BJ (cell line): ENCODE results near the gene NEURL2. TPM values are rescaled to one million over a fixed set of nuclear protein-coding genes. Genes with fewer than 3 reads are reported as not detected.

Experiments
- CTCF ChIA-PET: fragments of 350-600 bp; formaldehyde crosslinking; extraction: SDS; loops from one replicate; lab custom pipeline; 2021; ENCODE audit warnings: antibody characterized with exemption, inconsistent platforms; lab: Yijun Ruan, JAX
- POLR2A ChIA-PET: fragments of 300-600 bp; sonication (Branson Sonifier 250); formaldehyde crosslinking; extraction: SDS; loops from one replicate; lab custom pipeline; 2021; ENCODE audit warnings: antibody characterized with exemption; lab: Charles Lee
- DNase-seq: peaks from one replicate; pipeline ENCODE4 v3.0.0-alpha.2; 2011; ENCODE audit warnings: low read depth
- H3K27me3 ChIP-seq: 2 replicates; pipeline ENCODE4 v1.6.0; 2011; ENCODE audit warnings: low read length; ENCODE audit not compliant: control insufficient read depth, insufficient read depth
- H3K36me3 ChIP-seq: 2 replicates; pipeline ENCODE4 v1.5.1; 2011; ENCODE audit warnings: low read length; ENCODE audit not compliant: control insufficient read depth, insufficient read depth
- H3K4me3 ChIP-seq: 2 replicates; pipeline ENCODE4 v1.5.1; 2011; ENCODE audit warnings: low read depth, mild to moderate bottlenecking, control low read depth, low read length
- CTCF ChIP-seq: IDR thresholded peaks from 2 replicates; pipeline ENCODE4 v1.5.1; 2011; ENCODE audit warnings: low read depth, mild to moderate bottlenecking, control low read depth, inconsistent platforms, low read length, moderate library complexity; ENCODE audit not compliant: insufficient read depth
- polyA plus RNA-seq: library from polyadenylated mRNA; depleted of rRNA; stranded (reverse); fragments of >200 nt; gene quantifications from 2 replicates; pipeline ENCODE4 v1.2.3, GENCODE V29; 2011

NEURL2 gene
- polyA plus RNA-seq, 1 experiment: 4.3 TPM

GRCh38 chr20:45850238-45850637 is 40.8 kb downstream of the NEURL2 start:
- H3K36me3 ChIP-seq: peaks cover 8% of the 10 kb centered on the region
- TF ChIP-seq CTCF: no peak
- H3K27me3 ChIP-seq: no peaks in the 10 kb centered on the region
- ChIA-PET CTCF (interaction anchor here (0.6 kb wide), 1 partner anchor 28 kb away, joined by 3 read pairs; no protein-coding TSS in a partner anchor), POLR2A (no interaction called here)
- DNase-seq: no peak
- no peak overlapping the region for H3K4me3 ChIP-seq

GRCh38 chr20:45848969-45849582 is 41.9 kb downstream of the NEURL2 start:
- Histone ChIP-seq H3K27me3 (no peaks in the 10 kb centered on the region), H3K36me3 (peaks cover 12% of the 10 kb centered on the region), H3K4me3 (no peak overlapping the region)
- no peak for TF ChIP-seq CTCF
- DNase-seq: no peak
- POLR2A ChIA-PET: no interaction called here
- CTCF ChIA-PET: interaction anchor here (0.6 to 0.8 kb wide), 2 partner anchors 10 to 123 kb away, joined by 3 read pairs; partner anchors contain the start of gene ZNF335

- CTCF ChIA-PET: interaction anchor here (0.8 kb wide), 1 partner anchor 9 kb away, joined by 3 read pairs; no protein-coding TSS in a partner anchor
- H3K36me3 ChIP-seq: peaks cover 14% of the 10 kb centered on the region
- DNase-seq: no peak
- no peaks in the 10 kb centered on the region for H3K27me3 ChIP-seq
- no peak overlapping the region for H3K4me3 ChIP-seq
- TF ChIP-seq CTCF: no peak
- POLR2A ChIA-PET: no interaction called here
These were observed 42.6 kb downstream of the NEURL2 start for GRCh38 chr20:45848421-45848820.

GRCh38 chr20:45845452-45845851 is 45.6 kb downstream of the NEURL2 start:
- Histone ChIP-seq H3K36me3 (peaks cover 24% of the 10 kb centered on the region), H3K4me3 (no peak overlapping the region), H3K27me3 (no peaks in the 10 kb centered on the region)
- ChIA-PET POLR2A (no interaction called here), CTCF (interaction anchor here (0.8 to 1.5 kb wide), 2 partner anchors 12 to 47 kb away, joined by 3 to 4 read pairs; partner anchors contain the start of gene SNX21)
- DNase-seq: no peak
- no peak for TF ChIP-seq CTCF

GRCh38 chr20:45843506-45843905 is 47.5 kb downstream of the NEURL2 start:
- no peak overlapping the region for H3K4me3 ChIP-seq
- no peak for TF ChIP-seq CTCF
- ChIA-PET POLR2A (interaction anchor here (0.6 kb wide), 1 partner anchor 8 kb away, joined by 3 read pairs; no protein-coding TSS in a partner anchor), CTCF (interaction anchor here (1.5 kb wide), 1 partner anchor 19 kb away, joined by 5 read pairs; no protein-coding TSS in a partner anchor)
- no peaks in the 10 kb centered on the region for H3K27me3 ChIP-seq
- no peak for DNase-seq
- H3K36me3 ChIP-seq: peaks cover 24% of the 10 kb centered on the region
